Renal cortex interstitium (tissue), 11 donors: ENCODE data around the gene TMEM156. TPM values are rescaled to one million over a fixed set of nuclear protein-coding genes. Genes with fewer than 3 reads are reported as not detected.
"Not testable (repeated sequence)": the region's sequence is repeated elsewhere in the genome, so short reads cannot be mapped to it uniquely, and the experiment has no call there.

Source experiments
- DNase-seq, 11 donors: peaks; one replicate each; pipeline ENCODE4 v3.0.0-alpha.2; 2013; ENCODE audit warnings: low read depth in 9 of 11, low spot score in 4 of 11; ENCODE audit errors: extremely low read depth in 1 of 11
- polyA plus RNA-seq, 3 donors: library from polyadenylated mRNA; unstranded; fragments of 120-200 nt; gene quantifications; one replicate each; pipeline ENCODE4 v1.2.1, GENCODE V29; 2013; ENCODE audit not compliant: insufficient read length in 3 of 3

Gene TMEM156
- polyA plus RNA-seq, 3 donors, result 3.0 to 4.3 (median 3.2) TPM

GRCh38 chr4:39044956-39045826 lies 13.0 kb upstream of the TMEM156 start:
- peak in 1 of 11 donors; percentile 37 for DNase-seq

- DNase-seq, result peak in 10 of 11 donors; percentile 56 to 81 (median 76)
Observed at GRCh38 chr4:39044364-39044955, 12.3 kb upstream of the TMEM156 start.

GRCh38 chr4:39043861-39044363 lies 11.7 kb upstream of the TMEM156 start:
- DNase-seq, result no peak

- DNase-seq, result peak in 1 of 11 donors; percentile 9
Observed at GRCh38 chr4:39043058-39043860, 11.1 kb upstream of the TMEM156 start.

- no peak for DNase-seq
Observed at GRCh38 chr4:39042366-39042765, 10.2 kb upstream of the TMEM156 start.

GRCh38 chr4:39039108-39039507 lies 6.9 kb upstream of the TMEM156 start:
- no peak for DNase-seq

- DNase-seq, result no peak
Observed at GRCh38 chr4:39037941-39038340, 5.7 kb upstream of the TMEM156 start.

- DNase-seq, result peak in 1 of 11 donors; percentile 12
Observed at GRCh38 chr4:39037491-39037825, 5.2 kb upstream of the TMEM156 start.

- no peak for DNase-seq
Observed at GRCh38 chr4:39036172-39036571, 4.0 kb upstream of the TMEM156 start.

- DNase-seq, result not testable (repeated sequence)
Observed at GRCh38 chr4:39031590-39032020, 604 bp downstream of the TMEM156 start.

GRCh38 chr4:39030725-39031124 lies 1.5 kb downstream of the TMEM156 start:
- no peak for DNase-seq

GRCh38 chr4:39029752-39030694 lies 2.2 kb downstream of the TMEM156 start:
- no peak for DNase-seq

GRCh38 chr4:39026096-39026495 lies 6.1 kb downstream of the TMEM156 start:
- DNase-seq, result no peak

- DNase-seq, result no peak
Observed at GRCh38 chr4:39025552-39026085, 6.6 kb downstream of the TMEM156 start.

- DNase-seq, result no peak
Observed at GRCh38 chr4:39024311-39024865, 7.8 kb downstream of the TMEM156 start.

- DNase-seq, result no peak
Observed at GRCh38 chr4:39023059-39023458, 9.2 kb downstream of the TMEM156 start.

GRCh38 chr4:39022241-39022640 lies 10.0 kb downstream of the TMEM156 start:
- DNase-seq, result no peak

- no peak for DNase-seq
Observed at GRCh38 chr4:39021631-39022030, 10.6 kb downstream of the TMEM156 start.
